ENCODE measurements around the gene ADAM20. TPM values are rescaled to one million over a fixed set of nuclear protein-coding genes. Genes with fewer than 3 reads are reported as not detected.

The ADAM20 gene
- 0.03 to 0.04 TPM in 2 of 5 replicates, not detected in the others for total RNA-seq (2022; extraction: Qiagen RNA extraction; ENCODE audit: low read depth)

DNA sequence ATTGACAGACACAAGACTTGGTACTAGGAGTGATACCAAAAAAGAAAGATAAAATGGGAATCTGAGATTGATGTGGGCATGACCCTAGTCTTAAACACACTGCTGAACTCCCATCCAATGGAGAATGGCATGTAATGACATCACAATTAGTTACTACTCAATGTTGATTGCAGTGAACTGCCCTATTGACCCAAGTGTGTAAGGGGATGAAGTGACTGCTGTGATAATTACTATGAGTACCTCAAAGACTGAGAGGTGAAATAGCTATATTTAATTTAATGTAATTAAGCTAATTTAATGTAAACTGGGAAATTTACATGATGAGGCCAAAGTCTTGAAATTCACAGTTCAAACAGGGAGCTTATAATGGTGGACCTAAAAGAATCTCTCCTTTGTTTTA lies at the start of gene ADAM20:
TSS of gene ADAM20 (minus strand) at position 101 of the 400 bp plus-strand sequence. CDS start 10,247 bp downstream, outside the sequence.

Other genes with a start within 250 kb of the ADAM20 start
- gene COX16, start 175.3 kb downstream of the ADAM20 start, total RNA-seq (2022; extraction: Qiagen RNA extraction; ENCODE audit: low read depth), result 54.5 to 65.9 TPM (median 58.7 TPM) in 5 replicates
- gene SYNJ2BP, start 117.9 kb downstream of the ADAM20 start, total RNA-seq (2022; extraction: Qiagen RNA extraction; ENCODE audit: low read depth), result 8.4 to 13.9 TPM (median 10.4 TPM) in 5 replicates
- 0.06 TPM in 2 of 5 replicates, not detected in the others for gene ADAM21, start 82.8 kb downstream of the ADAM20 start, total RNA-seq (2022; extraction: Qiagen RNA extraction; ENCODE audit: low read depth)
- 43.3 to 50.0 TPM (median 45.9 TPM) in 5 replicates for gene MED6, start 65.7 kb upstream of the ADAM20 start, total RNA-seq (2022; extraction: Qiagen RNA extraction; ENCODE audit: low read depth)
- 1.7 to 2.6 TPM (median 2.0 TPM) in 5 replicates for gene TTC9, start 106.9 kb upstream of the ADAM20 start, total RNA-seq (2022; extraction: Qiagen RNA extraction; ENCODE audit: low read depth)

All from A549 treated with DMSO at 1 μM for 4 hours (cell line).